Parietal lobe (tissue), 1 donor: ENCODE data around the gene OCIAD1. TPM values are rescaled to one million over a fixed set of nuclear protein-coding genes. Genes with fewer than 3 reads are reported as not detected.

Experiments
- total RNA-seq: library from RNA; depleted of rRNA; stranded (reverse); fragments of >200 nt; gene quantifications from one replicate; pipeline ENCODE4 v1.2.3, GENCODE V29; 2014

Gene OCIAD1
- total RNA-seq, result 148 TPM

DNA sequence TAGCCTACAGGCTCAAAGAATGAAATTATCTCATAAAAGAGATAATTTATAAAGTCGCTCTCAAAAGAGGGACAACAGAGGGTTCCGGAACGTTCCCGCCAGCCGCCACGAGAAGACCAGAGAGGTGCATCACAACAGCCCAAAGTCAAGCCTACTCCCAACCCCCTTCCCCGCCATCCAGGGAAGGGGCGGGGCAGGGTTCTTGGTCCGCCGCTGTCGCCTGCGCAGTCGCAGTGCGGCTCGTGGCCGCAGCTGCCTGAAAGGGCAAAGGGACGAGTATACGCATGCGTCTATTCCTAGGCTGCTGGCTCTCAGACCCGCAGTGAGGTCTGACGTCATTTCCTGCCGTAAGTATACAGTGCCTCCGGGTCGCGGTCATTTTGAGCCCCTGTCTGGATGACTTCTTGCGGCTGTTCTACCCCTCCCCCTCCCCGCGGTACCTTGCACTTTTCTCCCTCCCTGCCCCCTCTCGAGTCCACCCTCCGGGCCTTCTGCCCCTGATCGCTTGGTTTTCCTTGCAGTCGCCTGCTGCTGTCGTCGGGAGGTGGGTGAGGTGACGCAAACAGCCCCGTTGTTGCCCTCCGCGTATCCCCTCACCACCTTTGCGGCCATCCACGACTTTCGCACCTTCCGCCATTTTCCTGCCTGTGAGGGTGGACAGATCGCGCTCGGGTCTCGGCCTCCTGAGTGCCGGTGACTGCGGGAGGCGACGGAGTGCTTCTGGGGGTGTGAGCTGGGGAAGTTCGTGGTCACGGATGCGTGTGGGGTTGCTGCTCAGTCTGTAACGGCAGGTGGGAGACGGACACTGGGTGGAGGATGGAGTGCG is at the start of gene OCIAD1:
Gene OCIAD1 (plus strand): TSS at position 383 of the 826 bp plus-strand sequence. CDS start 1,537 bp downstream, outside the sequence.

DNA sequence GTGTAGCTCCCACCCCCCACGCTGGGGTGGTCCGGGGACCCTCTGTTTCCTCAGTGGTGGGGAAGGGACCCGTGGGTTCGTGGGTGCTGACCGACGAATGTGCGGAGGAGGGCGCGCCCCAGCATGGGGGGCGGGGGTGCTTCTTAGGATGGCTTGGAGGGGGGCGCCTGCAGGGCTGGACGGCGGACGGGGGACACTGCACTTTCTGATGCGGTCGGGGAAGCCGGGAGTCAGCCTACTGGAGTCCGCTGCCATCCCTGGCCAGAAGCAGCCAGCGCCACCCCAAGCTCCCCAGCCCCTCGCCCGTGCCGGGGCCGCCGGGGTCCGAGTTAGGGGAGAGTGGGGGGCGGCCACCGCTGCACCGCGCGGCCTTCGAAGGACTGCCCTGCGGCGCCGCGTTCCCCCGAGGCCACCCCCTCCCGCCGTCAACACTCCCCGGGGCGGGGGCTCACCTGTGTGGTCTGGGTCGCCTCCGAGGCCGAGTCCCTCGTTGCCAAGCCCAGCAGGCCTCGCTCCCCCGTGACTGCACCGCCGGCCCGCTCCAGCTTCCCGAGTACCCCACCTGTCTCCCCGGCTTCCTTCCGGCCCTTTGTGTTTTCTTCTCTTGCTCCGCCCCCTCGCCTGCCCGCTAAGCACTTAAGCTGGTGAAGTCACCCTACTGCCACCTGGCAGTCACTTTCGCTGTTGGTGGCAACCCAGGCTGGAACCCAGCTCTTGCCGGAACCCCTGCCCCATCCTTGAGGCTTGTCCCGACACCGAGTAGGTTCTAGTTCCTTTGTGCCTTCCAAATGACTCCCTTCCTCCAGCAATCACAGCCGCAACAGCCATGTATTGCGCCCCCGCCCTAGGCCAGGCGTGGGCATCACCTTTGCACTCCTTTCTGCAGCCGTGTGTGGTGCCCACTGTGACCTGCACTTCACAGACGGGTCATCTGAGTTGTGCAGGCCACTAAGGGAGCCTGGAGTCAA is 75.6 kb downstream of the OCIAD1 start, which contains the start of gene OCIAD2:
Gene OCIAD2 (minus strand): TSS at position 569 of the 968 bp plus-strand sequence. CDS start 2,225 bp downstream, outside the sequence.

Other genes starting within 250 kb of the OCIAD1 start
- gene FRYL, start 50.8 kb upstream of the OCIAD1 start, total RNA-seq, result 143 TPM
- gene OCIAD2, start 75.7 kb downstream of the OCIAD1 start, total RNA-seq, result 21.0 TPM
- not detected for gene CWH43, start 155.2 kb downstream of the OCIAD1 start, total RNA-seq